ENCODE results near the gene ATXN2. TPM values are rescaled to one million over a fixed set of nuclear protein-coding genes. Genes with fewer than 3 reads are reported as not detected.

The ATXN2 gene
- total and polyA plus RNA-seq, 2 of the 4 experiments (the other 2 are of a cell fraction), result 12.4 to 66.5 TPM

DNA sequence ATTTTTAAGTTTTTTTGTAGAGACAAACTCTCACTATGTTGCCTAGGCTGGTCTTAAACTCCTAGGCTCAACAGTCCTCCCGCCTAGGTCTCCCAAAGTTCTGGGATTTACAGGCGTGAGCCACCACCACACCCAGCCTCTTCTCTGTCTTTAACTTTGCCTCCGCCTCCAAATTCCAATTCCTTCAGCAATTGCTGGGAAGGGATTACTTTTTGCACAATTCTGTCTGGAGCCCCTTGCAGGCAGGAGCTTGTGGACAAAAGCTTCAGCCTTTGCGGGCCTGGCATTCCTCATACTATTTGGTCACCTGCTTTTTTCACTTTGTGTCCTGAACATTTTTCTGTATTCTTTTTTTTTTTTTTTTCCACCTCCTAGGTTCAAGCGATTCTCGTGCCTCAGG lies 167.3 kb downstream of the ATXN2 start:
- no peak overlapping the region for H2BK120ac ChIP-seq (ENCODE audit: low read depth, low read length)
- no peak overlapping the region; the same call in 1 of the 2 replicates for H2BK20ac ChIP-seq (ENCODE audit: low read depth, low read length)
- no peak overlapping the region for H3K4ac ChIP-seq (ENCODE audit: low read depth, low read length)
- H3K36me3 ChIP-seq (ENCODE audit: control insufficient read depth, insufficient read depth, low read length), result no peaks in the 10 kb centered on the region
- H4K20me1 ChIP-seq (ENCODE audit: insufficient read depth, low read length), result peaks cover 59% of the 10 kb centered on the region
- H2BK15ac ChIP-seq (ENCODE audit: low read depth, low read length), result no peak overlapping the region
- WGBS, 2 experiments (ENCODE audit: extremely low coverage in 2 of 2, insufficient read length in 1 of 2), result 80% methylated on average over 1 of the region's 6 CpGs; no CpG with 5 or more reads in 1 of the 2 experiments
- H4K5ac ChIP-seq (ENCODE audit: low read depth, low read length), result no peak overlapping the region
- no peaks in the 10 kb centered on the region for H3K27me3 ChIP-seq (ENCODE audit: control insufficient read depth, insufficient read depth, low read length)
- no peak overlapping the region for H4K8ac ChIP-seq (ENCODE audit: low read depth in 2 of 2, low read length in 2 of 2)
- H3K23ac ChIP-seq (ENCODE audit: low read depth, low read length), result no peak overlapping the region
- H2AK9ac ChIP-seq (replicated peaks; ENCODE audit: low read depth, low read length, poor library complexity), result no peak overlapping the region
- ChIA-PET POLR2A (ENCODE audit: unreplicated experiment) (no interaction called here), CTCF (interaction anchor here (0.6 kb wide), 1 partner anchor 20 kb away, joined by 3 read pairs; no protein-coding TSS in a partner anchor)
- H3K4me2 ChIP-seq (ENCODE audit: low read depth, low read length), result no peak overlapping the region
- H3K56ac ChIP-seq (ENCODE audit: extremely low read depth, insufficient read depth, low read length), result no peak overlapping the region
- in situ Hi-C loops (cut with MboI; ENCODE audit: low sequenced_read_pairs) (no loop called here), dilution Hi-C loops (cut with HindIII; ENCODE audit: low sequenced_read_pairs, unreplicated experiment) (no loop called here), intact Hi-C loops (cut with micrococcal nuclease) (no loop called here)
- H2AK5ac ChIP-seq (ENCODE audit: low read depth, low read length), result peak overlapping the region; percentile 31; the same call in 1 of the 2 replicates
- TF ChIP-seq, protein P1, sequence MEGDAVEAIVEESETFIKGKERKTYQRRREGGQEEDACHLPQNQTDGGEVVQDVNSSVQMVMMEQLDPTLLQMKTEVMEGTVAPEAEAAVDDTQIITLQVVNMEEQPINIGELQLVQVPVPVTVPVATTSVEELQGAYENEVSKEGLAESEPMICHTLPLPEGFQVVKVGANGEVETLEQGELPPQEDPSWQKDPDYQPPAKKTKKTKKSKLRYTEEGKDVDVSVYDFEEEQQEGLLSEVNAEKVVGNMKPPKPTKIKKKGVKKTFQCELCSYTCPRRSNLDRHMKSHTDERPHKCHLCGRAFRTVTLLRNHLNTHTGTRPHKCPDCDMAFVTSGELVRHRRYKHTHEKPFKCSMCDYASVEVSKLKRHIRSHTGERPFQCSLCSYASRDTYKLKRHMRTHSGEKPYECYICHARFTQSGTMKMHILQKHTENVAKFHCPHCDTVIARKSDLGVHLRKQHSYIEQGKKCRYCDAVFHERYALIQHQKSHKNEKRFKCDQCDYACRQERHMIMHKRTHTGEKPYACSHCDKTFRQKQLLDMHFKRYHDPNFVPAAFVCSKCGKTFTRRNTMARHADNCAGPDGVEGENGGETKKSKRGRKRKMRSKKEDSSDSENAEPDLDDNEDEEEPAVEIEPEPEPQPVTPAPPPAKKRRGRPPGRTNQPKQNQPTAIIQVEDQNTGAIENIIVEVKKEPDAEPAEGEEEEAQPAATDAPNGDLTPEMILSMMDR (conservative IDR thresholded peaks at IDR 0.05; ENCODE audit: low read depth, low read length), result no peak
- TF ChIP-seq MAZ (IDR thresholded peaks at IDR 0.05; ENCODE audit: borderline replicate concordance, low read depth, low read length), result no peak
- no peak for TF ChIP-seq NFE2L2 (IDR thresholded peaks at IDR 0.05; ENCODE audit: low read depth, low read length)
- TF ChIP-seq, protein P2, sequence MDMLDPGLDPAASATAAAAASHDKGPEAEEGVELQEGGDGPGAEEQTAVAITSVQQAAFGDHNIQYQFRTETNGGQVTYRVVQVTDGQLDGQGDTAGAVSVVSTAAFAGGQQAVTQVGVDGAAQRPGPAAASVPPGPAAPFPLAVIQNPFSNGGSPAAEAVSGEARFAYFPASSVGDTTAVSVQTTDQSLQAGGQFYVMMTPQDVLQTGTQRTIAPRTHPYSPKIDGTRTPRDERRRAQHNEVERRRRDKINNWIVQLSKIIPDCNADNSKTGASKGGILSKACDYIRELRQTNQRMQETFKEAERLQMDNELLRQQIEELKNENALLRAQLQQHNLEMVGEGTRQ (IDR thresholded peaks at IDR 0.05; ENCODE audit: low read depth, low read length), result no peak
- TF ChIP-seq RAD21 (IDR thresholded peaks at IDR 0.05; ENCODE audit: low read length), result no peak
- no peak for TF ChIP-seq CHD1 (IDR thresholded peaks at IDR 0.05; ENCODE audit: low read depth, low read length)
- TF ChIP-seq BHLHE40 (IDR thresholded peaks at IDR 0.05; ENCODE audit: low read depth, low read length), result no peak
- TF ChIP-seq CEBPB (IDR thresholded peaks at IDR 0.05; ENCODE audit: low read depth, low read length), result no peak
- TF ChIP-seq MXI1 (IDR thresholded peaks at IDR 0.05; ENCODE audit: borderline replicate concordance, low read depth, low read length), result no peak
- TF ChIP-seq FOS (IDR thresholded peaks at IDR 0.05; ENCODE audit: low read depth, low read length), result no peak
- TF ChIP-seq SMC3 (IDR thresholded peaks at IDR 0.05; ENCODE audit: low read depth, low read length), result no peak
- TF ChIP-seq, protein P3, sequence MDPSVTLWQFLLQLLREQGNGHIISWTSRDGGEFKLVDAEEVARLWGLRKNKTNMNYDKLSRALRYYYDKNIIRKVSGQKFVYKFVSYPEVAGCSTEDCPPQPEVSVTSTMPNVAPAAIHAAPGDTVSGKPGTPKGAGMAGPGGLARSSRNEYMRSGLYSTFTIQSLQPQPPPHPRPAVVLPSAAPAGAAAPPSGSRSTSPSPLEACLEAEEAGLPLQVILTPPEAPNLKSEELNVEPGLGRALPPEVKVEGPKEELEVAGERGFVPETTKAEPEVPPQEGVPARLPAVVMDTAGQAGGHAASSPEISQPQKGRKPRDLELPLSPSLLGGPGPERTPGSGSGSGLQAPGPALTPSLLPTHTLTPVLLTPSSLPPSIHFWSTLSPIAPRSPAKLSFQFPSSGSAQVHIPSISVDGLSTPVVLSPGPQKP (IDR thresholded peaks at IDR 0.05; ENCODE audit: borderline replicate concordance, low read depth, low read length), result no peak
- TF ChIP-seq POLR2A (IDR thresholded peaks at IDR 0.05; ENCODE audit: low read depth, low read length), result no peak
- no peak for TF ChIP-seq RCOR1 (IDR thresholded peaks at IDR 0.05; ENCODE audit: insufficient replicate concordance, low read length)
- no peak for TF ChIP-seq MAFK (IDR thresholded peaks at IDR 0.05; ENCODE audit: low read depth, low read length)
- TF ChIP-seq RFX5 (IDR thresholded peaks at IDR 0.05; ENCODE audit: low read depth, low read length), result no peak
- H3K9ac ChIP-seq (ENCODE audit: low read depth, low read length), result no peak overlapping the region
- BruUV-seq (replicated peaks), result no TSS peak
- H3K18ac ChIP-seq (ENCODE audit: low read depth, low read length), result no peak overlapping the region
- H2AFZ ChIP-seq (replicated peaks; ENCODE audit: low read length, poor library complexity), result no peak overlapping the region
- no peak overlapping the region for H4K91ac ChIP-seq (ENCODE audit: insufficient read depth, low read depth, low read length)
- peaks cover 28% of the 10 kb centered on the region for H3K4me1 ChIP-seq (ENCODE audit: control insufficient read depth, insufficient read depth, low read length)
- no peak overlapping the region for H3K14ac ChIP-seq (replicated peaks; ENCODE audit: low read depth, low read length)
- ATAC-seq (ENCODE audit: low read depth), result no peak
- no peaks in the 10 kb centered on the region for H3K9me3 ChIP-seq (ENCODE audit: control insufficient read depth, insufficient read depth, low read length)
- no peak overlapping the region for H2BK5ac ChIP-seq (ENCODE audit: low read depth, low read length, poor library complexity, severe bottlenecking)
- peaks cover 20 to 86% of the 10 kb centered on the region in 2 experiments for H3K79me1 ChIP-seq (ENCODE audit: low read depth in 1 of 2, low read length in 2 of 2)
- H3K27ac ChIP-seq (ENCODE audit: insufficient read depth, low read length), result no peak overlapping the region
- H3K9me1 ChIP-seq (ENCODE audit: insufficient read depth, low read length), result peaks cover 31% of the 10 kb centered on the region
- no peak overlapping the region for H3K4me3 ChIP-seq (ENCODE audit: insufficient read depth, low read depth, low read length)
- DNase-seq, result no peak
